ENCODE results near the gene PARP6.

GRCh38 chr15:72278737-72279136 lies 6.4 kb upstream of the PARP6 start:
- TF ChIP-seq CTCF (IDR thresholded peaks at IDR 0.05) (no peak), POLR2A (IDR thresholded peaks at IDR 0.05) (no peak)

Data from body of pancreas (tissue), 4 donors.